Measurements from ENCODE around the gene GMEB2.
A peak's percentile ranks its signal among the peaks of the same experiment; 100 is the strongest.
"Not testable (repeated sequence)": the region's sequence is repeated elsewhere in the genome, so short reads cannot be mapped to it uniquely, and the experiment has no call there.

The GMEB2 gene

DNA sequence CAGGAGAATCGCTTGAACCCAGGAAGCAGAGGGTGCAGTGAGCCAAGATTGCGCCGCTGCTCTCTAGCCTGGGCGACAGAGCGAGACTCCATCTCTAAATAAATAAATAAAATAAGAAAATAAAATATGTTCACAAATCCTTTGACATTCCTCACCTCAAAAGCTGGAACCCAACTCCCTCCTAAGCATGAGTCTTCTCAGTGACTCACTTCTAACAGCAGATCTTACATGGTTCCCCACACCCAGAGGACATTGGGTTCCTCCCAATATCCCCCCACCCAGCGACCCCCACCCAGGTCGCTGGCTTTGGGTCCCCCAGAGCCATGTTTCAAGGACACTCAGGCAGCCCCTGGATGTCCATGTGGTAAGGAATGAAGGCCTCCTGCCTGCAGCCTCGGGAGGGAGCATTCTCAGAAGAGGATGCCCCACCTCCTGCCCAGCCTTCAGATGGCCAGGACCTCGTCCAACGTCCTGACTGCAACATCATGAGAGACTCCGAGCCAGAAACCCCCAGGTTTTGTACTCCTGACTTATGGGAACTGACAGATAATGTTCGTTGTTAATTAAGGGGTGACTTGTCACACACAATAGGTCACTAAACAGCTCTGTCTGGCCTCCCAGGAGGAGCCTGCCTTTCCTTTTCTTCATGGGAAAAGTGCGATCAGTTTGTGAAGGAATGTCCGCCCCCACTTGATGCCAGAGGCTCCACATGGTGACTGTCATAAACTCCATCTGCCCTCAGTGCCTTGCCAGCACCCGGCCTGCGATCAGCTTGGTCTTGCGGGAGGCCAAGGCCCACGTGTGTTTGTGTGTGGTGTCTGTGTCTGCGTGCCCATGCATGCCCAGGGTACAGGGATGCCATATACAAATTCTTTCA lies 10.1 kb upstream of the GMEB2 start:
- peak; percentile 46 for DNase-seq (ENCODE audit: low spot score)

DNA sequence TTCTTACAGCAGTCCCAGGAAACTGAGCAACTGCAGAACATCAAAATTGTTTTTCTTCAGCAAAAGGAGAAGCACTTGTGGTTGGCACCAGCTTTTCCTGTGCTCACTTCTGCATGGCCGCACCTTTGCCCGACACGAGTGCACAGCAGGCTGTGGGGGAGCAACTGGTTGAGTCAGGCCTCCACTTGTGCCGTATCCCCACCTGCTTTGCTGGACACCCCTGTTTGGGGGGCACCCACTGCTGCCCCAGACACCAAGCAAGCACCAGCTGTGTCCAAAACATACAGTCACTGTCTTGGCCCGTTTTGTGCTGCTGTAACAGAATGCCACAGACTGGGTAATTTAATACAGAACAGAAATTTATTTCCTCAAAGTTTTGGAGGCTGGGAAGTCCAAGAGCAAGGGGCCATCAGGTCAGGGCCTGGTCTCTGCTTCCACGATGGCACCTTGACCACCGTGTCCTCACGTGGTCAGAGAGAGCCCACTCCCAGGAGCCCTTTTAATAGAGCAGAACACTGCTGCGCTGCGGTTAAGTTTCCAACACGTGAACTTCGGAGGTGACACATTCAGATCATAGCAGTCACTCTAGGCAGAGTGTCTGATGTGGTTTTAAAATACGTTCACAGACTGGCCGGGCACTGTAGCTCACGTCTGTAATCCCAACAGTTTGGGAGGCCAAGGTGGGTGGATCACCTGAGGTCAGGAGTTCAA lies 8.7 kb upstream of the GMEB2 start:
- no peak for DNase-seq (ENCODE audit: low spot score)

GRCh38 chr20:63633732-63634131 lies 6.8 kb upstream of the GMEB2 start:
- DNase-seq (ENCODE audit: low spot score): no peak

GRCh38 chr20:63631426-63631825 lies 4.5 kb upstream of the GMEB2 start:
- not testable (repeated sequence) for DNase-seq (ENCODE audit: low spot score)

- not testable (repeated sequence) for DNase-seq (ENCODE audit: low spot score)
These were observed 4.1 kb upstream of the GMEB2 start for GRCh38 chr20:63630956-63631355.

DNA sequence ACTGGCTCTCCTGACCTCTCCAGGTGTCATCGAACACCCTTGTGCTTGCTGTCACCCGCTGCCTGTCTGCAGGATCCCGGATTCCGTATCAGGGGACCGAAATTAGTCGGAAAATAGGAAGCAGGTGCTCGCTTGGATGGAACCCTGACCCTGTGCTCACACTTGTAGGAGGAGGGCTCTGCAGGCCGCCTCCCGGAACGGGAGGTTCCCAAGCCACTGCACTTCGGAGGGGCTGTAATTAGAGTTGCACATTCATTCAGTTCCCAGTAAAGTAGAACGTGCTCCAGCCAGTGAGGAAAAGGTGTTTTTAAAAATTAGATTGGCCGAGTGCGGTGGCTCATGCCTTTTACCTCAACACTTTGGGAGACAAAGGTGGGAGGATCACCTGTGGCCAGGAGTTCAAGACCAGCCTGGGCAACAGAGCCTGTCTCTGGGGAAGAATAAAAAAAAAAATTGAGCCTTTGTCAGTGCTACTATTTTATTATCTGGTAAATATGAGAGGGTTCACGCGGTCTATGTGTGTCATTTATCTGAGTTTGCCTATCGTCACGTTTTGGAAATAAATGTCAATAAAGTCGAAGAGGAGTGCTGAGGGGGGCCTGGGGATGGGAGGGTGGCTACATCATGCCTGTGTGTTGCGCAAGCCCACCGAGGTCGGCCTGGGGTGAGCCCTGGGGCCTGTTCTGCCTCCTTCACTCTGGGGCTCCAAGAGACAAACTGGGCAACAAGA lies 1.5 kb upstream of the GMEB2 start:
- DNase-seq (ENCODE audit: low spot score): peak; percentile 72

- no peak for DNase-seq (ENCODE audit: low spot score)
These were observed 897 bp upstream of the GMEB2 start for GRCh38 chr20:63627751-63628245.

DNA sequence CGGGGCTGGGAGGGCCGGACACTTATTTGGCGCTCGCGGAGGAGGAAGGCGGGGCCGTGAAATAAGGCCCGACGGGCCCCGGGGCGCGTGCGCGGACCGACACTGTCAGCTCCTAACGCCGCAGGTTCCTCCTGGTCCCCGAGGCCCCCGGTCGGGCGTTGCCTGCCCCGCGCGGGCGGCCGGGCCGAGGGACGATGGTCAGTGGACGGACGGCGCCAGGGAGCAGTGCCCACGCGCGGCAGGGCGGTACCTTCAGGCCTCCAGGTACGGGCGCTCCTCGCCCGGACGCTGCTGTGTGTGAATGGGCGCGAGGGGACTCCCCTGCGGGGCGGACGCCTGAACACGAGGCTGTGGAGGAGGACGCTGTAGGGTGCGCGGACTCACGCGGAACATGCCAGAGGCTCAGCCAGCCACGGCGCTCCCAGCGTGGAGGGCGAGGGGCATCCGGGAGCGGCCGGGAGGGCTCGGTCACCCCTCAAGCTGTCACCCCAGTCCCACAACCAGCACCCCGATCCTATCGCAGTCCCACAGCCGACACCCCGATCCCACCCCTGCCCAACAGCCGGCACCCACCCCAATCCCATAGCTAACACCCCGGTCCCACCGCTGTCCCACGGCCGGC lies 339 bp upstream of the GMEB2 start:
- DNase-seq (ENCODE audit: low spot score): peak; percentile 99

DNA sequence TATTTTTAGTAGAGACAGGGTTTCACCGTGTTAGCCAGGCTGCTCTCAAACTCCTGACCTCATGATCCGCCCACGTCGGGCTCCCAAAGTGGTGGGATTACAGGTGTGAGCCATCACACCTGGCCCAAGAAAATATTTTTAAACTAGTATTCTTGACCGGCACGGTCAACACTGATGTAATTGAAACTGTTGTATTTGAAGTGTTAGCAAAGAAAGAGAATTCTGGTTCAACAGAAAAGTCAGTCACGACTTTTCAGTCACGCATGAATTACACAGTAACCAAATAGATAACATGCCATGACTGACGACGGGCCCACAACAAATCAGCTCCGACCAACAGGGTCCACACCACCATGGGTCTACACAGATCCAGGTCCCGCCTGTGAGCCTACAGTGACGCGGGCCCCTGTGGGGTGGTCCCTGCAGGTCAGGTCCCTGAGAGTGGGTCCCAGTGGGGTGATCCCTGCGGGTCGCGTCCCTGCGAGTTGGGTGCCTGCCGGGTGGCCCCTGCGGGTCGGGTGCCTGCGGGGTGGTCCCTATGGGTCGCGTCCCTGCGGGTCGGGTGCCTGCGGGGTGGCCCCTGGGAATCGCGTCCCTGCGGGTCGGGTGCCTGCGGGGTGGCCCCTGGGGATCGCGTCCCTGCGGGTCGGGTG lies 1.0 kb downstream of the GMEB2 start:
- DNase-seq (ENCODE audit: low spot score): peak; percentile 27

DNA sequence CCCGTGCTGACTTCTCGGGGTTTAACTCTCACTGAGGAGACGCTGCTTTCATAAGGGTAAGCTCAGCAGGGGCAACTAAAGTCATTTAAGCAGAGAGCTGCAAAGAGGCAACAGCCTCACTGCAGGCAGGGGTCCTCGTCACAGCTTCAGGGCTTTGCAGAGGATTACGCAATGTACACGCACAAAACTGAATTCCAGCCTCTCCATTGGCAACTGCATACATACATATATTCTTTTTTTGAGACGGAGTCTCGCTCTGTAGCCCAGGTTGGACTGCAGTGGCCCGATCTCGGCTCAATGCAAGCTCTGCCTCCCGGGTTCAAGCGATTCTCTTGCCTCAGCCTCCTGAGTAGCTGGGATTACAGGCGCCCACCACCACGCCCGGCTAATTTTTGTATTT lies 2.4 kb downstream of the GMEB2 start:
- DNase-seq (ENCODE audit: low spot score): no peak

GRCh38 chr20:63622732-63623131 lies 4.2 kb downstream of the GMEB2 start:
- no peak for DNase-seq (ENCODE audit: low spot score)

DNA sequence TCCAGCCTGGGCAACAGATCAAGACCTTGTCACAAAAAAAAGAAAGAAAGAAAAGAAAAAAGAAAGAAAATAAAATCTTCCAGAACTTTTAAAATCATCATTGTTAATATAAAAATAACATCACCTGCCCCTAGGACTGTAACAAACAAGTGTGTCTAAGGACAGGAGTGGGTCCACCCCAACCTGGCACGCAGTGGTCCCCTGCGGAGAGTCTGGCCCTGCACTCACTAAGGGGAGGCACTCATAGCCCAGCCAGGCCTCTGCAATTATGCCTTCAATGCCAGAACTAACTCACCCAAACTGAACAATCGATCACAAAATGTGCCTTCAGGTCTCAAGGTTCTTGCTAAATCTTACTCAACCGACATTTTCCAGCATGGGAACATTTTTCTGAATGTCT lies 4.8 kb downstream of the GMEB2 start:
- no peak for DNase-seq (ENCODE audit: low spot score)

- DNase-seq (ENCODE audit: low spot score): no peak
These were observed 5.9 kb downstream of the GMEB2 start for GRCh38 chr20:63620991-63621390.

DNA sequence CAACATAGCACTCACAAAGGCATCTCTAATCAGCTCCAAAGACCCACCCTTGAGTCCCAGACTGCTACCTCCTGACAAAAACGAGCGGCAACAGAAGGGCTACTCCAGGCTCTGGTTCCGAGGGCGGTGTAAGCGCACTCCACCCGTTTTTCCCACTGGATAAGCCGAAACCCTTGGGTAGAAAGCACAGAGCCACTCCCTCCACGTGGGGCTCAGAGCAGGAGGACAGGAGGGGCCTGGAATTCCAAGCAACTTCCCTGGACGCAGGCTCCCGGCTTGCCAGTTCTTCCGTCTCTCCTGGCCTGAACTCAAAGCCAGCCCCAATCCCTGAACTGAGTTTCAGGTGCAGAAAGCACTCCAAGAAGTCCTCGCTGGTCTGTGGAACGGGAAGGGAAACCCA lies 7.4 kb downstream of the GMEB2 start:
- DNase-seq (ENCODE audit: low spot score): no peak

DNA sequence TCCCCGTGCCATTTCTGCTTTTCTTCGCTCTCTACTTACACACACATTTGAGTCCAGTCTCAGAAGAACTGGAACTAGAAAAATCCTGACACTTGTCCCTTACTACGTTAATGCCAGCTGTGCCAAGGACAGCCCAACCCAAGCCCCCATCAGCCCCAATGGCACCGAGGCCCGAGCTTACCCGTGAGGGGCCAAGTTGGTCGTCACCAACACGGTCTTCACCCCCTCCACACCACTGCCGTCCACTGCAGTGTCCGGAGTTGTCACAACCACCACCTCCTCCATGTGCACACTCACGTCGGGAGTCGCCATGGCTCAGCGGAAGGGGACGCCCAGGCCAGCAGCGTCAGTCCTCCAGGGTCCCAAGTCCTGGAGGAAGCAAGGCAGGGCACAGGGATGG lies 7.8 kb downstream of the GMEB2 start:
- DNase-seq (ENCODE audit: low spot score): no peak

- DNase-seq (ENCODE audit: low spot score): no peak
These were observed 8.5 kb downstream of the GMEB2 start for GRCh38 chr20:63618291-63618980.

- no peak for DNase-seq (ENCODE audit: low spot score)
These were observed 9.0 kb downstream of the GMEB2 start for GRCh38 chr20:63617876-63618265.

DNA sequence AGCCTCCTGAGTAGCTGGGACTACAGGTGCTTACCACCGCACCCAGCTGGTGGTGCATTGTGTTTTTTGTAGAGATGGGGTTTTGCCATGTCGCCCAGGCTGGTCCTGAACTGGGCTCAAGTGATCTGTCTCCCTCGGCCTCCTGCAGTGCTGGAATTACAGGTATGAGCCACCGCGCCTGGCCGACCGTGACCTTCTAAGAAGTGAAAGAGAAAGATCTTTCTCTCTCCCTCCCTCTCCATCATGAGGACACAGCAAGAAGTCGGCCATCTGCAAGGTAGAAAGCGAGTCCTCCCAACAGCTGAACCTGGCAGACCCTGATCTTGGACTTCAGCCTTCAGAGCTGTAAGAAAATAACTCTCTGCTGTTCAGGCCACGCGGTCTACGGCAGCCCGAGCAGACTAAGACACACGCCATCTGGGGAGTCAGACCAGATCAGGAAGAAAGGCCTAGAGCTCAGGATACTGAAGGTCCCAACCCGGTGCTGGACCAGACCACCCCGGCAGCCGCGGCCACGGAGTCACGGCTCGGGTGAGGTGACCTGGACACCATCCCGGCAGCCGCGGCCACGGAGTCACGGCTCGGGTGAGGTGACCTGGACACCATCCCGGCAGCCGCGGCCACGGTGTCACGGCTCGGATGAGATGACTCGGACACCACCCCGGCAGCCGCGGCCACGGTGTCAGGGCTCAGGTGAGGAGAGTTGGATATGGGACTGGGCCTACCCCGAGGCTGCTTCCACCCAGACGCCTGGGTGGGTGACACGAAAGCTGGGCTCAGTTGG lies 9.6 kb downstream of the GMEB2 start:
- DNase-seq (ENCODE audit: low spot score): no peak

DNA sequence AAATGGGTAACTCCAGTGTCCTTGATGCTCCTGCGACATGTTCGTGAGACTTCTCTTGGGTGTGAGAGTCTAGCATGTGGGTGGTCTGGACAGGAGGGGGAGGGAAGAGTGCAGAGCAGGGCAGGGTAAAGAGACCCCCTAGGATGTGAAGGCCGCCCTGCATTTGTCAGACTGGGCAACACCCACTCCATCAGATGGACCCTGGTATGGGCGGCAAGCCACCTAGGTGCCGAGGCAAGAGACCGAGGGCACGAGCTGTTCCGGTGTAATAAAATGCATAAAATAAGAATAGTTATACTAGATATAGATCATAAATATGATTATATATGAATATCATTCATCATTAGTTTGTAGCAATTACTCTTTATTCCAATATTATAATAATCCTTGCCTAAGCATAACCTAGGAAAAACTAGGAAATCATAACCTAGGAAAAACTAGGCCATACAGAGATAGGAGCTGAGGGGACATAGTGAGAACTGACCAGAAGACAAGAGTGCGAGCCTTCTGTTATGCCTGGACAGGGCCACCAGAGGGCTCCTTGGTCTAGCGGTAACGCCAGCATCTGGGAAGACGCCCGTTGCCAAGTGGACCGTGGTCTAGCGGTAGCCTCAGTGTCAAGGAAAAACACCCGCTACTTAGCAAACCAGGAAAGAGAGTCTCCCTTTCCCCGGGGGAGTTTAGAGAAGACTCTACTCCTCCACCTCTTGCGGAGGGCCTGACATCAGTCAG lies 12.9 kb downstream of the GMEB2 start:
- not testable (repeated sequence) for DNase-seq (ENCODE audit: low spot score)
